Stimulated activated CD4-positive, alpha-beta T cell treated with anti-CD3 and anti-CD28 coated beads, TNF-alpha, amount 100 ng/mL, for 24 hours (primary cell): ENCODE measurements around the gene MKNK1.
A peak's percentile ranks its signal among the peaks of the same experiment; 100 is the strongest.
"Not testable (repeated sequence)": the region's sequence is repeated elsewhere in the genome, so short reads cannot be mapped to it uniquely, and the experiment has no call there.

Source experiments
- DNase-seq, 3 experiments: peaks; one replicate each; pipeline ENCODE4 v3.0.0-alpha.2; 2020; ENCODE audit warnings: low read depth in 3 of 3

The MKNK1 gene

GRCh38 chr1:46603858-46604549 is at the start of gene MKNK1:
MKNK1 (minus strand) TSS chr1:46604268; CDS start chr1:46583327, 20,941 bp downstream.
- peak; percentile 95 to 98 (median 95) for DNase-seq

GRCh38 chr1:46653405-46653958 is 49.4 kb upstream of the MKNK1 start:
- no peak for DNase-seq

- DNase-seq, result no peak
Observed at GRCh38 chr1:46652321-46653100, 48.4 kb upstream of the MKNK1 start.

- DNase-seq, result not testable (repeated sequence)
Observed at GRCh38 chr1:46651152-46651551, 47.1 kb upstream of the MKNK1 start.

- DNase-seq, result no peak
Observed at GRCh38 chr1:46650491-46650890, 46.4 kb upstream of the MKNK1 start.

GRCh38 chr1:46649764-46650163 is 45.7 kb upstream of the MKNK1 start:
- DNase-seq, result no peak

- DNase-seq, result no peak
Observed at GRCh38 chr1:46647611-46648010, 43.5 kb upstream of the MKNK1 start.

GRCh38 chr1:46646844-46647243 is 42.8 kb upstream of the MKNK1 start:
- no peak for DNase-seq

GRCh38 chr1:46646331-46646730 is 42.3 kb upstream of the MKNK1 start:
- no peak for DNase-seq

GRCh38 chr1:46645815-46646214 is 41.7 kb upstream of the MKNK1 start:
- DNase-seq, result no peak

- DNase-seq, result no peak
Observed at GRCh38 chr1:46643368-46643775, 39.3 kb upstream of the MKNK1 start.

GRCh38 chr1:46642115-46642680 is 38.1 kb upstream of the MKNK1 start:
- DNase-seq, result no peak

- DNase-seq, result no peak
Observed at GRCh38 chr1:46639547-46639946, 35.5 kb upstream of the MKNK1 start.

- DNase-seq, result no peak
Observed at GRCh38 chr1:46638921-46639320, 34.9 kb upstream of the MKNK1 start.

GRCh38 chr1:46637444-46638083 is 33.5 kb upstream of the MKNK1 start:
- no peak for DNase-seq

GRCh38 chr1:46635205-46635604 is 31.1 kb upstream of the MKNK1 start:
- DNase-seq, result no peak

- no peak for DNase-seq
Observed at GRCh38 chr1:46630719-46631118, 26.7 kb upstream of the MKNK1 start.

- DNase-seq, result no peak
Observed at GRCh38 chr1:46623743-46624644, 19.9 kb upstream of the MKNK1 start.

GRCh38 chr1:46622344-46622743 is 18.3 kb upstream of the MKNK1 start:
- DNase-seq, result no peak

GRCh38 chr1:46621930-46622329 is 17.9 kb upstream of the MKNK1 start:
- no peak for DNase-seq

GRCh38 chr1:46619656-46620258 is 15.7 kb upstream of the MKNK1 start:
- no peak for DNase-seq
